CD14-positive monocyte (primary cell): ENCODE data around the gene MAPK1. TPM values are rescaled to one million over a fixed set of nuclear protein-coding genes. Genes with fewer than 3 reads are reported as not detected.

Experiments
- DNase-seq, 3 donors: peaks; one replicate each; pipeline ENCODE4 v3.0.0-alpha.2; 2011 to 2022
- H2AFZ ChIP-seq: 2 replicates; pipeline ENCODE4 v1.6.0; 2012; ENCODE audit warnings: mild to moderate bottlenecking, low read depth, low read length, inconsistent platforms; ENCODE audit not compliant: insufficient read depth, poor library complexity, severe bottlenecking
- H3K27ac ChIP-seq, 2 donors: 1 replicate in 1 of 2; 2 replicates in 1 of 2; pipeline ENCODE4 v1.5.1; 2012 to 2013; ENCODE audit warnings: low read length in 2 of 2, control low read depth in 1 of 2, inconsistent platforms in 1 of 2, low read depth in 1 of 2, mild to moderate bottlenecking in 1 of 2
- H3K27me3 ChIP-seq, 2 donors: one replicate each; pipeline versions ENCODE4 v1.6.0 to v1.6.1; 2011 to 2013; ENCODE audit warnings: low read length in 2 of 2; ENCODE audit not compliant: control insufficient read depth in 2 of 2, insufficient read depth in 2 of 2
- H3K36me3 ChIP-seq, 2 donors: replicated peaks in 1 of 2; 1 replicate in 1 of 2; 2 replicates in 1 of 2; pipeline versions ENCODE4 v1.5.1 to v1.6.1; 2012 to 2013; ENCODE audit warnings: low read length in 2 of 2, control low read depth in 1 of 2, inconsistent platforms in 1 of 2, mild to moderate bottlenecking in 1 of 2; ENCODE audit not compliant: insufficient read depth in 2 of 2, control insufficient read depth in 1 of 2
- H3K4me1 ChIP-seq, 2 donors: 1 replicate in 1 of 2; 2 replicates in 1 of 2; pipeline versions ENCODE4 v1.5.1 to v1.6.1; 2012 to 2013; ENCODE audit warnings: low read length in 2 of 2, control low read depth in 1 of 2, inconsistent platforms in 1 of 2, mild to moderate bottlenecking in 1 of 2, moderate library complexity in 1 of 2; ENCODE audit not compliant: insufficient read depth in 2 of 2, control insufficient read depth in 1 of 2
- H3K4me2 ChIP-seq: replicated peaks from 2 replicates; pipeline ENCODE3; 2012; ENCODE audit warnings: low read length, moderate library complexity, mild to moderate bottlenecking; ENCODE audit not compliant: poor library complexity, severe bottlenecking; ENCODE audit errors: extremely low read depth
- H3K4me3 ChIP-seq, 3 experiments: fragments of 200-600 bp in 1 of 3; sonication (generic) in 1 of 3; replicated peaks in 1 of 3; 1 replicate in 2 of 3; 2 replicates in 1 of 3; pipeline ENCODE4 v1.5.1; 2011 to 2013; ENCODE audit warnings: low read length in 3 of 3, mild to moderate bottlenecking in 3 of 3, control low read depth in 2 of 3, low read depth in 2 of 3, inconsistent platforms in 1 of 3, moderate library complexity in 1 of 3
- H3K79me2 ChIP-seq: 2 replicates; pipeline ENCODE4 v1.6.0; 2012; ENCODE audit warnings: mild to moderate bottlenecking, control low read depth, inconsistent platforms, low read length, moderate library complexity; ENCODE audit not compliant: insufficient read depth
- H3K9ac ChIP-seq: 2 replicates; pipeline ENCODE4 v1.6.0; 2017; ENCODE audit warnings: low read length, mild to moderate bottlenecking; ENCODE audit not compliant: insufficient read depth, poor library complexity, severe bottlenecking
- H3K9me3 ChIP-seq, 2 donors: replicated peaks in 1 of 2; 1 replicate in 1 of 2; 2 replicates in 1 of 2; pipeline versions ENCODE4 v1.5.1 to v1.6.1; 2012 to 2013; ENCODE audit warnings: low read length in 2 of 2, control low read depth in 1 of 2; ENCODE audit not compliant: control insufficient read depth in 1 of 2, insufficient read depth in 1 of 2
- H4K20me1 ChIP-seq: 2 replicates; pipeline ENCODE4 v1.6.0; 2012; ENCODE audit warnings: mild to moderate bottlenecking, low read length, control low read depth, moderate library complexity; ENCODE audit not compliant: insufficient read depth
- H3K27ac Mint-ChIP-seq, 7 donors: one replicate each; pipeline ENCODE4 v1.8.0; 2020; ENCODE audit warnings: mild to moderate bottlenecking in 7 of 7, mixed read lengths in 7 of 7, moderate library complexity in 6 of 7, inconsistent platforms in 2 of 7
- H3K27me3 Mint-ChIP-seq, 3 donors: one replicate each; pipeline ENCODE4 v1.8.0; 2021 to 2022; ENCODE audit warnings: low read depth in 3 of 3, mild to moderate bottlenecking in 3 of 3, mixed read lengths in 3 of 3, moderate library complexity in 3 of 3, inconsistent platforms in 1 of 3
- H3K36me3 Mint-ChIP-seq, 2 donors: one replicate each; pipeline ENCODE4 v1.8.0; 2020; ENCODE audit warnings: mixed read lengths in 2 of 2, inconsistent platforms in 1 of 2, mild to moderate bottlenecking in 1 of 2
- H3K4me1 Mint-ChIP-seq: one replicate; pipeline ENCODE4 v1.8.0; 2020; ENCODE audit warnings: mild to moderate bottlenecking, mixed read lengths
- H3K4me3 Mint-ChIP-seq, 2 donors: one replicate each; pipeline ENCODE4 v1.8.0; 2020; ENCODE audit warnings: mild to moderate bottlenecking in 2 of 2, mixed read lengths in 2 of 2, moderate library complexity in 1 of 2
- H3K9me3 Mint-ChIP-seq, 7 donors: one replicate each; pipeline ENCODE4 v1.8.0; 2020 to 2022; ENCODE audit warnings: mixed read lengths in 7 of 7, mild to moderate bottlenecking in 6 of 7, moderate library complexity in 6 of 7, inconsistent platforms in 2 of 7
- CTCF ChIP-seq: fragments of 200-600 bp; IDR thresholded peaks from one replicate; pipeline ENCODE4 v1.8.0; 2022; ENCODE audit warnings: antibody characterized with exemption, mild to moderate bottlenecking
- WGBS: methylation state at CpG from one replicate; pipeline ENCODE4 v1.1.5; 2013; ENCODE audit warnings: missing lambda C conversion rate; ENCODE audit not compliant: insufficient coverage; 5-methylcytosine and 5-hydroxymethylcytosine counted together
- intact Hi-C, 2 donors: fragments of 100-400 bp; cut with micrococcal nuclease; formaldehyde crosslinking; loops; one replicate each; pipeline versions ENCODE4 v1.15.0 to v1.15.1; 2023
- polyA plus RNA-seq, 3 donors: library from polyadenylated mRNA; depleted of rRNA in 1 of 3; unstranded in 2 of 3; stranded (reverse) in 1 of 3; fragments of 300-500 nt in 2 of 3; fragments of >200 nt in 1 of 3; fragmentation: Illumina TruSeq in 2 of 3; gene quantifications; 1 replicate in 2 of 3; 2 replicates in 1 of 3; pipeline ENCODE4 v1.2.3, GENCODE V29; 2012 to 2021

The MAPK1 gene
- polyA plus RNA-seq, 3 donors, result 47.0 to 148 (median 118) TPM

GRCh38 chr22:21736084-21736642, 131.3 kb downstream of the MAPK1 start:
- Mint-ChIP-seq H3K4me1 (peaks cover 15% of the 10 kb centered on the region), H3K4me3 (peak overlapping the region; percentile 43 to 77), H3K27ac (no peak overlapping the region), H3K27me3 (peaks cover 2 to 12% (median 6%) of the 10 kb centered on the region in 3 donors), H3K36me3 (no peaks in the 10 kb centered on the region), H3K9me3 (no peaks in the 10 kb centered on the region)
- Histone ChIP-seq H3K27ac (no peak overlapping the region), H3K27me3 (no peaks in the 10 kb centered on the region), H3K4me3 (peak overlapping the region; percentile 14 to 76 (median 49)), H3K79me2 (no peaks in the 10 kb centered on the region), H3K9me3 (no peaks in the 10 kb centered on the region), H3K4me1 (peaks cover 13 to 20% of the 10 kb centered on the region in 2 donors), H3K9ac (peak overlapping the region; percentile 51), H2AFZ (peak overlapping the region; percentile 77), H3K36me3 (no peaks in the 10 kb centered on the region), H4K20me1 (no peaks in the 10 kb centered on the region), H3K4me2 (peak overlapping the region; percentile 85)
- DNase-seq, result no peak
- WGBS, result 1% methylated on average over 49 of the region's 65 CpGs
- intact Hi-C loops, result loop anchor here in 1 of 2 donors (5.0 kb wide), 1 partner anchor 131 kb away; the partner anchor contains the start of gene MAPK1
- TF ChIP-seq CTCF, result no peak

GRCh38 chr22:21735200-21736083, 132.0 kb downstream of the MAPK1 start, which contains the start of gene YPEL1:
YPEL1 (minus strand) TSS chr22:21735794; CDS start chr22:21710744, 25,050 bp downstream.
- intact Hi-C loops, result loop anchor here in 1 of 2 donors (5.0 kb wide), 1 partner anchor 132 kb away; the partner anchor contains the start of gene MAPK1
- Histone ChIP-seq H3K36me3 (no peaks in the 10 kb centered on the region), H3K9me3 (no peaks in the 10 kb centered on the region), H3K27me3 (no peaks in the 10 kb centered on the region), H3K79me2 (no peaks in the 10 kb centered on the region), H4K20me1 (no peaks in the 10 kb centered on the region), H3K9ac (peak within 1 kb of the TSS; percentile 62), H2AFZ (peak within 1 kb of the TSS; percentile 84), H3K4me2 (peak within 1 kb of the TSS; percentile 85), H3K4me1 (peaks cover 13 to 20% of the 10 kb centered on the region in 2 donors), H3K27ac (no peak within 1 kb of the TSS), H3K4me3 (peak within 1 kb of the TSS; percentile 37 to 76 (median 75))
- no peak for TF ChIP-seq CTCF
- Mint-ChIP-seq H3K36me3 (peaks cover 0 to 3% of the 10 kb centered on the region in 2 donors), H3K9me3 (no peaks in the 10 kb centered on the region), H3K4me3 (peak within 1 kb of the TSS; percentile 91 to 95), H3K27ac (peak within 1 kb of the TSS in 5 of 7 donors; percentile 75 to 89 (median 83)), H3K4me1 (peaks cover 15% of the 10 kb centered on the region), H3K27me3 (peaks cover 2 to 12% (median 6%) of the 10 kb centered on the region in 3 donors)
- WGBS, result under 1% methylated on average over 92 of the region's 102 CpGs
- DNase-seq, result peak; percentile 94 to 96 (median 96)
